SK-N-DZ (cell line): ENCODE results near the gene RASSF9.

Experiments used
- DNase-seq: peaks from one replicate; pipeline ENCODE4 v3.0.0-alpha.2; 2015; ENCODE audit warnings: low spot score

RASSF9 gene

DNA sequence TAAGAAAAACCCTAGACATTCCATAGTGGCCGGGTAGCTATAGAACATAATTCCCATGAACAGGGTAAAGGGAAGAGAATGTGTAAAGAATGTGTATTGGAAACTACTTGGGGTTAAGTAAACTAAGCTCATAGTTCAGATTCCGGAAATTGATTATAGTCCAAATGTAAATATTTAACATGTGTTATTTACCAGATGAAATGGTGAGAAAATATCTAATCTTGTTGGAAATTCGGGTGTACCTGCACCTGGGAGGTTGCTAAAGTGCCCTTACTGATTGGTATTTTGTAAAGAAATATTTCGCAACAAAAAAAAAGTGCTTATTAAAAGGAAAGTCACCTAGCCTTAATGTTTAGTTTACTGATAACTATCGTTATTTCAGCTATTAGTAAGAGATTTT lies 14.4 kb downstream of the RASSF9 start:
- no peak for DNase-seq

DNA sequence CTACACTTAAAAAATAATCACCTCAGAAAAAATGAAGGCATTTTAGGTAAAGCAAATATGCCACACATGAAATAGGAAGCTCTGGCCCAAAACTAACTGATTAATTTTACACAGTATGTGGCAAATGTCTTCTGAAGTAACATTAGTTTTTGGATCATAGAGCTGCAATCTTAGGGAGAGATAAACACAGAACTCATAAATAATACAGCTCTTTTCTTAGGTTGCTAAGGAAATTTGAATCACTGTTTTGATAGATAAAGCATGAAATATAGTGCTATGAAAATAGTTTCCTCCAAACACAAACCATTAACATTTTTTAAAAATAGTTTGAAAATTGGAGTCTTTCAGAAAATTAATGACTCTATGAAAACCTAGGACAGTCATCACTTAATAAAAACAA lies 15.0 kb downstream of the RASSF9 start:
- DNase-seq: no peak

DNA sequence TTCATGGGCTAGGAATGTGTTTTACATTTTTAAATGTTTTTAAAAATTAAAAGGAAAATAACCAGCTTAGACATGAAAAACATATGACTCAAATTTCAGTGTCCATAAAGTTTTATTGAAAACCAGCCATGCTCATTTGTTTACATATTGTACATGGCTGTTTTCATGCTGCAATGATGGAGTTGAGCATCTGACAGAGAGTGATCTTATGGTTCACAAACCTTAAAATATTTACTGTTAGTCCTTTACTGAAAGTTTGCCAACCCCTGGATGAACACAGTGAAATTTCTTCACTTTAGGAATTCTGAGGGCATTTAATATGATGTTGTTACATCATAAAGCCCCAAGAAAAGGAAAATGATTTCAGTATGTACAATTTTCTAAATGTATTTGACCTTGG lies 16.1 kb downstream of the RASSF9 start:
- DNase-seq: no peak

DNA sequence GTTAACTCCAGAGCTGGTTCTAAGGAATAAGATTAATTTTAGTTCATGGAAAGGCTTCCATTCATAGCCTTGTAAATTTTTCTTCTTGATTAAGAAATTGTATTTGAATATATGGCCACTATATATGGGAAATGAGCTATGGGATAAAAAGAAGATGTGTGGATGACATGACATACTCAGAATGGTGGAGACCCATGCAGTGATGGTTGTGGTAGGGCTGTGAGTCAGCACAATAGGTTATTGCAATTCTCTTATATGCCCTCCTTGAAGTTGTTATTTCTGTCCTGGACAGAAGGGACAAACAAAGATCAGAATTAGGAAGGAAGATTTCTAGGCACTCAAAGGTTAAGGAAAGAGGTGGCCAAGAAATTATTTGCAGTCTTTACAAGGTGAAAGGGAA lies 21.5 kb downstream of the RASSF9 start:
- no peak for DNase-seq

DNA sequence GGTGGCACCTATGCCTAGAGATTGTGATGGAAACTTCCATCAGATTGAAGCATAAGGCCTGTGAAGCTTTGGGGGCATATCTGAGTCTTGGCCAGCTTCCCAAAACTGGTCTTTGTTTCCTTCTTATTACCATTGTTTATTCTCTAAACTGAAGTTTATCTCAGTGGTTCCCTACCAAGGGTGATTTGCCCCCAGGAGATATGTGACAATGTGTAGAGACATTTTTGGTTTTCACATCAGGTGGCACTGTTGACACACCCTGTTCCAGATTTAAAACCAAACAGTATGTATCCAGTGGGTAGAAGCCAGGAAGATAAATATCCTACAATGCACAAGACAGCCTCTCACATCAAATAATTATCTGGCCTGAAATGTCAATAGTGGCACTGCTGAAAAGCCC lies 22.1 kb downstream of the RASSF9 start:
- DNase-seq: no peak

GRCh38 chr12:85809500-85809899 lies 26.7 kb downstream of the RASSF9 start:
- DNase-seq: no peak

DNA sequence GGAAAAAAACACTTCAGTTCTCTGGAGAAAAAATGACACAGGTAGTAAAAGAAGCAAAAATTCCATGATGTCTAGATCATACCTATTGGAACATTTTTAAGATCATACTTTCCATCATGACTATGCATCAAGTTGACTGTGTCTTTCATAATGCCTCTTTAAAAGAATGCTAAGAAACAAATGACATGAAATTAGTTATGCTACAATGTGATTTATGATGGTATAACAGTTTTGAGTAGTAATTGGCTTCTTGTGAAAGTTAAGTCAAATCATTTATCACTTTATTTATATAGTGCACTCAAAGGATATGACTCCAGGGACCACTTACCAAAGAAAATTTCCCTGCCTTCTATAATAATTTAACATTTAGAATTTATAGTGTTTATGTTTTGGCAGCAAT lies 28.5 kb downstream of the RASSF9 start:
- DNase-seq: no peak

- no peak for DNase-seq
Measured at GRCh38 chr12:85805654-85806053, 30.6 kb downstream of the RASSF9 start.

- no peak for DNase-seq
Measured at GRCh38 chr12:85804663-85805062, 31.5 kb downstream of the RASSF9 start.

GRCh38 chr12:85803923-85804322 lies 32.3 kb downstream of the RASSF9 start:
- DNase-seq: no peak

DNA sequence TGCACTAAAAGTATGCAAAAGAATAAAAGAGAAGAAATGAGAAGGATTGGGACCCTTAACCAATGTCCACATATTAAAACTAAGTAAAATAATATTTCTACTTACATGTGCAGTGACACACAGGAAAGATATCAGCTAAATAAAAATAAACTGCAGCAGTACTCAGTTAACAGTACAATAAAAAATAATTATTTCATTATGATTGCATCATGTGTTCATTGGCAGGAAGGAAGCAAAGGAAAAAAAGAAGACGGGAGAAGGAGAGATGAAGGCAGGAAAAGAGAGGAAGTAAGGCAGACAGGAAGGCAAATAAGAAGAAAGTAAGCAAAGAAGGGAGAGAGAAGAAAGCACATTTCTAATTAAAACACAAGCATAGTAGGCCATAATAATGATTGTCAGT lies 33.0 kb downstream of the RASSF9 start:
- DNase-seq: no peak

- DNase-seq: no peak
Measured at GRCh38 chr12:85798122-85798521, 38.1 kb downstream of the RASSF9 start.

DNA sequence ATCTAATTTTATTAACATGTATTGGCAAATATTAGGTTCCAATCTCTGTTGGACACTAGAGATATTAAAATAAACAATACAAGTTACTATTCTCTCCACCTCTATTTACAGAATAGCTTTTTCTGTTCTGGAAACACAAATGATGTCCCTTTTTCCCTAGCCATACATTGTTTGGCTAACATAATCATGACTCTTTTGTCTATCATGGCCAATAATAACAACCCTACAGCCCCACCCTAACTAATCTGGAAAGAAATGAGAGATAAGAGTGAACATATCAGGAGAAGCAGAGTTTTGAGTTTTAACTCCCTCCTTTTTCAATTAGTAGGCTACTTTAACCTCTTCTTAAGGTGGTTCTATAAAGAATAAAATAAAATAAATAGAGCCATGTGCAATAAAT lies 40.2 kb downstream of the RASSF9 start:
- DNase-seq: no peak

GRCh38 chr12:85794531-85794930 lies 41.7 kb downstream of the RASSF9 start:
- DNase-seq: no peak

DNA sequence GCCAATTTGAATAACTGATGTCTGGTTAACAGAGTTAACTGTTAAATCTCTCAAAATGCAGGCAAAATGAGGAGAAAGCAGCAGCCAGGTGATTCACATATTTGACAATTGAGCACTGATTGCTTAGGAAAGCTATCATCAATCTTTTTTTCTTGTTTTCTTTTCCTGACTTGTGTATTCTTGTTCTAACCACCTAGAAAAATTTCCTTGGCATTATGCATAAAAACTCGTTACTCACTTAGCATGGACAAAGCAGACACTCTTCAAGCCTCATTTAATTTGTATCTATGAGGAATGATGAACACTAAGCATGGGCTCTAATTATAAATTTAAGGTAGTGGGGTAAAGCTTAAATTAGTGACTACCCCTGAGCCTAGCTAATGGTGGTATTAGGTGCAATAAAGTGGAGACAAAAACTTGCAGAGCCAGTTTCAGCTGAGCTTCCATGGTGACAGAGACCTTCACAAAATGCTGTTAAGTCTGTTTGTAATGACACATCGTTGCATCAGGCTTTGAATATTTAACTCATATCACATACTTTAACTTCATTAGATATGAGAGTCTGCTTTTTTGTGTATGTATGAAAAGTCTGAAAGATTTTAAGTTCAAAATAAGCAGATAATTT lies 52.0 kb downstream of the RASSF9 start:
- no peak for DNase-seq

- DNase-seq: no peak
Measured at GRCh38 chr12:85782711-85783110, 53.5 kb downstream of the RASSF9 start.

GRCh38 chr12:85781766-85782165 lies 54.4 kb downstream of the RASSF9 start:
- peak; percentile 7 for DNase-seq

DNA sequence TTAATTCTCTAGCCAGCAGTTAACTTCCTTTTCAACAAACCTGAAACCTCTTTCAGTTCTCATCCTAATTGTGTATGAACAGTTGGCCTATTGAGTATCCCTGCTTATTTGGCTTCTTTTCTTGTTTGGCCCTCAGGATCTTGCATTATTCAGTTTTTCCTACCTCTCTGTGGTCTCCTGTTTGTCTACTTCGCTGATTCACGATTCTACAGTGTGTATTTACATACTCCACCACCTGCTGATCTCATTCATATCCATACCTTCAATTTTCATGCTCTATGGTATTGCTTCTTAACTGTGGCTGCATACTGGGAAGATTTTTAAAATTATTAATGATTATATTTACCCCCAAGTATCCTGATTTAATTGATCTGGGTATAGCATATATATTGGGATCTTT lies 56.4 kb downstream of the RASSF9 start:
- DNase-seq: no peak

GRCh38 chr12:85775091-85775490 lies 61.1 kb downstream of the RASSF9 start:
- no peak for DNase-seq

DNA sequence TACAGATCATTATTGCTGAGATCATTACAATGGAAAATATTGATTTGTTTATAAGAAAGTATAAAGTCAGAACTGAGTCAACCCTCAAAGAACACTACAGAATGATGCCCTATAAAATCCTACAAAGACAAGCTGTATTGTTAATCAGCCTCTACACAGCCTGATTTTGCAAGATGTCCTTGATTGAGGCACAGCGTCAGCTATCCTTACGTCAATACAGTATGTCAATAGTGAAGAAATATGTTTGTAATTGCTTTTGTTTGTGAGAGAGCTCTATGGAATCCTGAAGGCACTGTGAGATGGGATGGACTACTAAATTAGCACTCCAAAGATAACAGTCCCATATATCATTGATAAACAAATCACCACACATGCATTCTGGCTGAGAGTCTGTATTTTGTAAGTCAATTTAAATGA lies 70.7 kb downstream of the RASSF9 start:
- no peak for DNase-seq

GRCh38 chr12:85759623-85760022 lies 76.6 kb downstream of the RASSF9 start:
- no peak for DNase-seq

DNA sequence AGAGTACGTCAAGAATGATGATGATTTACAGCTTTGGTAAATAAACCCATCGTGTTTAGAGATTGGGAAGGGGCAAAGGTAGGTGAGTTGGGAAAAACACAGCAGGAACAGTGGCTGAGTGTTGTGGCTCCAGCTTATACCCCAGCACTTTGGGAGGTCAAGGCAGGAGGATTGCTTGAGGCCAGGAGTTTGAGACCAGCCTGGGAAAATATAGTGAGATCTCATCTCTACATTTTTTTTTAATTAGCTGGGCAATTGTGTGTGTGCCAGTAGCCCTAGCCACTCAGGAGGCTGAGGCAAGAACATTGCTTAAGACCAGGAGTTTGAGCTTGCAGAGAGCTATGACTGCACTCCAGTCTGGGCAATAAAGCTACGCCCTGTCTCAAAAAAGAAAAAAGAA lies 77.1 kb downstream of the RASSF9 start:
- DNase-seq: no peak

- DNase-seq: no peak
Measured at GRCh38 chr12:85755760-85756159, 80.4 kb downstream of the RASSF9 start.
